ENCODE data around the gene ZSWIM8. TPM values are rescaled to one million over a fixed set of nuclear protein-coding genes. Genes with fewer than 3 reads are reported as not detected.

Gene ZSWIM8
- total and polyA plus RNA-seq, 2 experiments from 2014 or later, result 63.7 to 115 TPM

- Histone ChIP-seq H3K36me3 (peaks cover 11% of the 10 kb centered on the region), H3K27ac (peak overlapping the region; percentile 96), H3K27me3 (no peaks in the 10 kb centered on the region), H3K4me1 (ENCODE audit: low read depth) (peaks cover 4% of the 10 kb centered on the region), H3K9me3 (ENCODE audit: low read depth) (no peaks in the 10 kb centered on the region), H3K4me3 (peak overlapping the region; percentile 88)
- peak; percentile 70 to 85 for DNase-seq (ENCODE audit: low read depth in 1 of 2, low spot score in 1 of 2)
- TF ChIP-seq CTCF (IDR thresholded peaks at IDR 0.05; ENCODE audit: low read depth, low read length), result no peak
These were observed 40.8 kb upstream of the ZSWIM8 start for GRCh38 chr10:73744664-73744975.

- Histone ChIP-seq H3K27me3 (no peaks in the 10 kb centered on the region), H3K27ac (no peak overlapping the region), H3K4me1 (ENCODE audit: low read depth) (peaks cover 4% of the 10 kb centered on the region), H3K36me3 (peaks cover 19% of the 10 kb centered on the region), H3K9me3 (ENCODE audit: low read depth) (no peaks in the 10 kb centered on the region), H3K4me3 (no peak overlapping the region)
- no peak for TF ChIP-seq CTCF (IDR thresholded peaks at IDR 0.05; ENCODE audit: low read depth, low read length)
- DNase-seq (ENCODE audit: low read depth in 1 of 2, low spot score in 1 of 2), result no peak
These were observed 38.7 kb upstream of the ZSWIM8 start for GRCh38 chr10:73746721-73747120.

DNA sequence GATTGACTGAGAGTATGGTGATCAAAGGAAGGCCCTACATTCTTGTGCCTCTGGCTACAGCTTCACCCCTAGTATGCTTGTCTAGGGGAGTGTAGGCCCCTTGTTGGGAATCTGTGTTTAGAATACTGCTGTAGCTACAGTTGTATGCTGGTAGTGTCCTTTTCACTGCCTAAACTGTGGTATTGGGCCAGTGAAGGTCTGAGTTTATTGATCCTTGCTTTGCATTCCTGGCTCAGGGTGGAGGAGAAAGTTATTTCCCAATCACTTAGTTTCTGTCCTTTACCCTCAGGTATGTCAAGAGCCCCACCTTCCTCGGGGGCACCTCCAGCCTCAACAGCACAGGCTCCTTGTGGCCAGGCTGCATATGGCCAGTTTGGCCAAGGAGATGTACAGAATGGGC lies 34.6 kb upstream of the ZSWIM8 start:
- no peaks in the 10 kb centered on the region for H3K27me3 ChIP-seq
- DNase-seq (ENCODE audit: low read depth in 1 of 2, low spot score in 1 of 2), result no peak
- H3K4me3 ChIP-seq, result no peak overlapping the region
- H3K27ac ChIP-seq, result no peak overlapping the region
- no peak for TF ChIP-seq CTCF (IDR thresholded peaks at IDR 0.05; ENCODE audit: low read depth, low read length)
- H3K9me3 ChIP-seq (ENCODE audit: low read depth), result no peaks in the 10 kb centered on the region
- H3K36me3 ChIP-seq, result peaks cover 48% of the 10 kb centered on the region
- H3K4me1 ChIP-seq (ENCODE audit: low read depth), result no peaks in the 10 kb centered on the region

- DNase-seq (ENCODE audit: low read depth in 1 of 2, low spot score in 1 of 2), result no peak
- H3K27ac ChIP-seq, result no peak overlapping the region
- H3K4me1 ChIP-seq (ENCODE audit: low read depth), result no peaks in the 10 kb centered on the region
- no peak overlapping the region for H3K4me3 ChIP-seq
- no peak for TF ChIP-seq CTCF (IDR thresholded peaks at IDR 0.05; ENCODE audit: low read depth, low read length)
- no peaks in the 10 kb centered on the region for H3K27me3 ChIP-seq
- no peaks in the 10 kb centered on the region for H3K9me3 ChIP-seq (ENCODE audit: low read depth)
- H3K36me3 ChIP-seq, result peaks cover 57% of the 10 kb centered on the region
These were observed 29.2 kb upstream of the ZSWIM8 start for GRCh38 chr10:73756183-73756582.

- Histone ChIP-seq H3K27ac (no peak overlapping the region), H3K4me1 (ENCODE audit: low read depth) (no peaks in the 10 kb centered on the region), H3K4me3 (no peak overlapping the region), H3K9me3 (ENCODE audit: low read depth) (no peaks in the 10 kb centered on the region), H3K27me3 (no peaks in the 10 kb centered on the region), H3K36me3 (peaks cover 54% of the 10 kb centered on the region)
- no peak for DNase-seq (ENCODE audit: low read depth in 1 of 2, low spot score in 1 of 2)
- no peak for TF ChIP-seq CTCF (IDR thresholded peaks at IDR 0.05; ENCODE audit: low read depth, low read length)
These were observed 26.5 kb upstream of the ZSWIM8 start for GRCh38 chr10:73758704-73759511.
